HCT116 (cell line): Measurements from ENCODE around the gene ENTPD7.

ENCODE experiments used
- POLR2A ChIP-seq: IDR thresholded peaks from 2 replicates; pipeline ENCODE4 v1.7.0; 2011; ENCODE audit warnings: borderline replicate concordance; ENCODE audit not compliant: insufficient read depth, insufficient read length; ENCODE audit errors: extremely low read depth
- YY1 ChIP-seq: IDR thresholded peaks from 2 replicates; pipeline ENCODE4 v1.6.1; 2011; ENCODE audit warnings: low read length, low read depth, moderate library complexity, mild to moderate bottlenecking; ENCODE audit not compliant: insufficient replicate concordance; ENCODE audit errors: extremely low read depth
- TF ChIP-seq, protein P1 (sequence below): IDR thresholded peaks from 2 replicates; pipeline ENCODE4 v1.6.1; 2012
- TF ChIP-seq, protein P2 (sequence below), 3 experiments: fragments of 200-600 bp in 1 of 3; sonication (generic) in 1 of 3; IDR thresholded peaks in 2 of 3; conservative IDR thresholded peaks in 1 of 3; 2 replicates each; pipeline ENCODE4 v1.5.1; 2012 to 2017; ENCODE audit warnings: low read depth in 2 of 3, low read length in 2 of 3, antibody characterized with exemption in 1 of 3, borderline replicate concordance in 1 of 3, control low read depth in 1 of 3, mild to moderate bottlenecking in 1 of 3, mixed read lengths in 1 of 3, mixed run types in 1 of 3, moderate library complexity in 1 of 3; ENCODE audit not compliant: insufficient read depth in 1 of 3

DNA sequence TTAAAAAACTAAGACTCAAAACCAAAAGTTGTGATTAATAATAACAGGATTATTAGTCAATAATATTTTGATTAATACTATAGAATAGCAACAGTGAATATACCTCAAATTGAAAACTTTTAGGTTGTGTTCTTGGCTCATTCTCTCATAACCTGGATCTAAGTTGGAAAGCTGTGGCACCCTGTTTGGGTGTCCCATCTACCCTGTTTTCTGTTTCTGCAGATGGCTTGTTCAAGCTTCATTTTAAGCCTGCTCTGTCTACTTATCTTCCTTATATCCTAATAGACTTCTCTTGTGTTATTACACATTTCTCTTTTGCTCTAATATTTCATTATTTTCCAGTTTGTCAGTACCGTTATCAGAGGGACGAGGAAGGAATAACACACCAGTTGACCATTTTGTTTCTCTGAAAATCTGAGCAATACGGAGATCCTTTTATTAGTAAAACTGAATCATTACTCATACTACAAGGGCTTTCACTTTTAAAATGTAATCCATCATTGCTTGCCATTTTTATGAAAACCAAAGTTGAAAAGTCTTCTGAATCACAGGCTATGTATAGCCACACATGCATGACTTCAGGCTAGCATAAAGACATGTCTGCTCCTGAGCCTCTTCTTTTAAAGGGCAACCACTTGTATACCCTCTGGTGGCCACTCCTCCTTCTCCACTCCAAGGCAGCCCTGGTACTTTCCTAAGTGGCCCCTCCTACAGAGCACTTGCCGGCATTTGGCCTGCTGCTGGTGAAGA, 50.3 kb downstream of the ENTPD7 start:
- TF ChIP-seq YY1 (no peak), POLR2A (no peak)
- TF ChIP-seq, protein P1, sequence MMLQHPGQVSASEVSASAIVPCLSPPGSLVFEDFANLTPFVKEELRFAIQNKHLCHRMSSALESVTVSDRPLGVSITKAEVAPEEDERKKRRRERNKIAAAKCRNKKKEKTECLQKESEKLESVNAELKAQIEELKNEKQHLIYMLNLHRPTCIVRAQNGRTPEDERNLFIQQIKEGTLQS, result no peak
- TF ChIP-seq, protein P2, sequence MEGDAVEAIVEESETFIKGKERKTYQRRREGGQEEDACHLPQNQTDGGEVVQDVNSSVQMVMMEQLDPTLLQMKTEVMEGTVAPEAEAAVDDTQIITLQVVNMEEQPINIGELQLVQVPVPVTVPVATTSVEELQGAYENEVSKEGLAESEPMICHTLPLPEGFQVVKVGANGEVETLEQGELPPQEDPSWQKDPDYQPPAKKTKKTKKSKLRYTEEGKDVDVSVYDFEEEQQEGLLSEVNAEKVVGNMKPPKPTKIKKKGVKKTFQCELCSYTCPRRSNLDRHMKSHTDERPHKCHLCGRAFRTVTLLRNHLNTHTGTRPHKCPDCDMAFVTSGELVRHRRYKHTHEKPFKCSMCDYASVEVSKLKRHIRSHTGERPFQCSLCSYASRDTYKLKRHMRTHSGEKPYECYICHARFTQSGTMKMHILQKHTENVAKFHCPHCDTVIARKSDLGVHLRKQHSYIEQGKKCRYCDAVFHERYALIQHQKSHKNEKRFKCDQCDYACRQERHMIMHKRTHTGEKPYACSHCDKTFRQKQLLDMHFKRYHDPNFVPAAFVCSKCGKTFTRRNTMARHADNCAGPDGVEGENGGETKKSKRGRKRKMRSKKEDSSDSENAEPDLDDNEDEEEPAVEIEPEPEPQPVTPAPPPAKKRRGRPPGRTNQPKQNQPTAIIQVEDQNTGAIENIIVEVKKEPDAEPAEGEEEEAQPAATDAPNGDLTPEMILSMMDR (IDR thresholded peaks at IDR 0.05 in 2 of 3, conservative IDR thresholded peaks at IDR 0.05 in 1 of 3; ENCODE audit: borderline replicate concordance in 1 of 3, insufficient read depth in 1 of 3, low read depth in 2 of 3, low read length in 2 of 3), result no peak
